HepG2 (cell line): ENCODE results near the gene RNF123.

ENCODE experiments used
- ATF2 ChIP-seq: sonication (generic); formaldehyde crosslinking; IDR thresholded peaks from 2 replicates; pipeline ENCODE4 v1.4.0; 2020; ENCODE audit warnings: missing genetic modification reagents
- CTCF ChIP-seq: sonication (generic); formaldehyde crosslinking; IDR thresholded peaks from 2 replicates; pipeline ENCODE4 v1.5.0; 2020; ENCODE audit warnings: mild to moderate bottlenecking, missing genetic modification reagents, moderate library complexity
- FOXP4 ChIP-seq: sonication (generic); formaldehyde crosslinking; IDR thresholded peaks from 2 replicates; pipeline ENCODE4 v1.4.0; 2020; ENCODE audit warnings: missing genetic modification reagents
- PRDM15 ChIP-seq: sonication (generic); formaldehyde crosslinking; IDR thresholded peaks from 2 replicates; pipeline ENCODE4 v1.4.0; 2020; ENCODE audit warnings: missing genetic modification reagents
- TAF1 ChIP-seq: sonication (generic); formaldehyde crosslinking; IDR thresholded peaks from 2 replicates; pipeline ENCODE4 v1.4.0; 2020; ENCODE audit warnings: missing genetic modification reagents
- TGIF2 ChIP-seq: IDR thresholded peaks from 2 replicates; pipeline ENCODE4 v1.6.1; 2016; ENCODE audit warnings: control low read depth, missing compliant biosample characterization
- YY1 ChIP-seq: IDR thresholded peaks from 2 replicates; pipeline ENCODE4 v1.6.1; 2011; ENCODE audit warnings: low read length, low read depth, moderate library complexity, mild to moderate bottlenecking; ENCODE audit not compliant: insufficient read depth, insufficient replicate concordance
- ZFP36 ChIP-seq: fragments of 150-350 bp; IDR thresholded peaks from 2 replicates; pipeline ENCODE4 v1.6.1; 2018; ENCODE audit warnings: borderline replicate concordance, low read length, low read depth; ENCODE audit not compliant: partially characterized antibody
- ZNF124 ChIP-seq: sonication (generic); formaldehyde crosslinking; IDR thresholded peaks from 2 replicates; pipeline ENCODE4 v1.4.0; 2020; ENCODE audit warnings: missing genetic modification reagents
- ZNF160 ChIP-seq: sonication (generic); formaldehyde crosslinking; IDR thresholded peaks from 2 replicates; pipeline ENCODE4 v1.8.0; 2022; ENCODE audit warnings: mild to moderate bottlenecking, inconsistent platforms, missing genetic modification reagents
- TF ChIP-seq, protein P1 (sequence below), 2 experiments: sonication (generic) in 1 of 2; formaldehyde crosslinking in 1 of 2; IDR thresholded peaks; 2 replicates each; pipeline versions ENCODE4 v1.5.1 to v1.6.1; 2011 to 2020; ENCODE audit warnings: borderline replicate concordance in 1 of 2, low read depth in 1 of 2, low read length in 1 of 2, mild to moderate bottlenecking in 1 of 2, missing genetic modification reagents in 1 of 2, moderate library complexity in 1 of 2
- TF ChIP-seq, protein P2 (sequence below): sonication (generic); formaldehyde crosslinking; IDR thresholded peaks from 2 replicates; pipeline ENCODE4 v1.4.0; 2020; ENCODE audit warnings: mild to moderate bottlenecking, missing genetic modification reagents

- TF ChIP-seq, protein P1, sequence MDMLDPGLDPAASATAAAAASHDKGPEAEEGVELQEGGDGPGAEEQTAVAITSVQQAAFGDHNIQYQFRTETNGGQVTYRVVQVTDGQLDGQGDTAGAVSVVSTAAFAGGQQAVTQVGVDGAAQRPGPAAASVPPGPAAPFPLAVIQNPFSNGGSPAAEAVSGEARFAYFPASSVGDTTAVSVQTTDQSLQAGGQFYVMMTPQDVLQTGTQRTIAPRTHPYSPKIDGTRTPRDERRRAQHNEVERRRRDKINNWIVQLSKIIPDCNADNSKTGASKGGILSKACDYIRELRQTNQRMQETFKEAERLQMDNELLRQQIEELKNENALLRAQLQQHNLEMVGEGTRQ (IDR thresholded peaks at IDR 0.05; ENCODE audit: low read depth, low read length): no peak
- TF ChIP-seq, protein P1 (CRISPR knock-in tag; IDR thresholded peaks at IDR 0.05; ENCODE audit: borderline replicate concordance): no peak
- no peak for TF ChIP-seq ZNF160 (CRISPR knock-in tag)
- TF ChIP-seq PRDM15: no peak
- TF ChIP-seq ZFP36: no peak
- TF ChIP-seq FOXP4: no peak
- no peak for TF ChIP-seq YY1
- no peak for TF ChIP-seq CTCF (CRISPR knock-in tag)
- TF ChIP-seq ATF2: no peak
- no peak for TF ChIP-seq TAF1
- TF ChIP-seq, protein P2, sequence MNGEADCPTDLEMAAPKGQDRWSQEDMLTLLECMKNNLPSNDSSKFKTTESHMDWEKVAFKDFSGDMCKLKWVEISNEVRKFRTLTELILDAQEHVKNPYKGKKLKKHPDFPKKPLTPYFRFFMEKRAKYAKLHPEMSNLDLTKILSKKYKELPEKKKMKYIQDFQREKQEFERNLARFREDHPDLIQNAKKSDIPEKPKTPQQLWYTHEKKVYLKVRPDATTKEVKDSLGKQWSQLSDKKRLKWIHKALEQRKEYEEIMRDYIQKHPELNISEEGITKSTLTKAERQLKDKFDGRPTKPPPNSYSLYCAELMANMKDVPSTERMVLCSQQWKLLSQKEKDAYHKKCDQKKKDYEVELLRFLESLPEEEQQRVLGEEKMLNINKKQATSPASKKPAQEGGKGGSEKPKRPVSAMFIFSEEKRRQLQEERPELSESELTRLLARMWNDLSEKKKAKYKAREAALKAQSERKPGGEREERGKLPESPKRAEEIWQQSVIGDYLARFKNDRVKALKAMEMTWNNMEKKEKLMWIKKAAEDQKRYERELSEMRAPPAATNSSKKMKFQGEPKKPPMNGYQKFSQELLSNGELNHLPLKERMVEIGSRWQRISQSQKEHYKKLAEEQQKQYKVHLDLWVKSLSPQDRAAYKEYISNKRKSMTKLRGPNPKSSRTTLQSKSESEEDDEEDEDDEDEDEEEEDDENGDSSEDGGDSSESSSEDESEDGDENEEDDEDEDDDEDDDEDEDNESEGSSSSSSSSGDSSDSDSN: no peak
- TF ChIP-seq TGIF2 (CRISPR knock-in tag): no peak
- no peak for TF ChIP-seq ZNF124 (CRISPR knock-in tag)
Observed at GRCh38 chr3:49734752-49735151, 45.4 kb downstream of the RNF123 start.
